HepG2 (cell line): ENCODE data around the gene CD6. TPM values are rescaled to one million over a fixed set of nuclear protein-coding genes. Genes with fewer than 3 reads are reported as not detected.

Experiments
- ATAC-seq: fragments of 200-7000 bp; cut with Tn5 transposase; 3 replicates; pipeline ENCODE4 v1.9.1; 2020; ENCODE audit warnings: mild to moderate bottlenecking, moderate library complexity
- BruUV-seq: library from RNA; stranded (reverse); fragments of 400-500 nt; replicated peaks from 2 replicates; lab custom pipeline; 2021; lab: Mats Ljungman, UMichigan
- CTCF ChIA-PET: fragments of 300-600 bp; formaldehyde crosslinking; extraction: SDS; loops from one replicate; lab custom pipeline; 2021; ENCODE audit warnings: low total read pairs, inconsistent platforms, low intra/inter-chr PET ratio; lab: Yijun Ruan, JAX
- POLR2A ChIA-PET: fragments of 350-600 bp; sonication (Branson Sonifier 250); formaldehyde crosslinking; loops from one replicate; lab custom pipeline; 2020; ENCODE audit warnings: antibody characterized with exemption, inconsistent platforms; lab: Yijun Ruan, JAX
- DNase-seq: peaks from one replicate; pipeline ENCODE4 v3.0.0-alpha.2; 2015; ENCODE audit warnings: low spot score
- FAIRE-seq: peaks from 3 replicates; lab custom pipeline; 2011; peaks lifted over from hg19 to GRCh38; lab: Jason Lieb, UNC
- H2AFZ ChIP-seq: one replicate; pipeline ENCODE4 v1.6.1; 2011; ENCODE audit warnings: low read length, inconsistent platforms
- H3K27ac ChIP-seq: fragments of 300-600 bp; 3 replicates; pipeline ENCODE4 v1.8.0; 2011; ENCODE audit warnings: mixed run types, mild to moderate bottlenecking, mixed read lengths, low read length, inconsistent platforms; ENCODE audit not compliant: insufficient read depth; ENCODE audit errors: extremely low read length
- H3K27me3 ChIP-seq, 2 experiments: fragments of 200-600 bp in 1 of 2; 2 replicates in 1 of 2; 3 replicates in 1 of 2; pipeline versions ENCODE4 v1.6.0 to v1.8.0; 2011; ENCODE audit warnings: low read length in 2 of 2, mild to moderate bottlenecking in 2 of 2, moderate library complexity in 2 of 2, inconsistent platforms in 1 of 2; ENCODE audit not compliant: insufficient read depth in 2 of 2, control insufficient read depth in 1 of 2
- H3K36me3 ChIP-seq, 2 experiments: fragments of 200-600 bp in 1 of 2; replicated peaks in 1 of 2; 2 replicates in 1 of 2; 3 replicates in 1 of 2; pipeline versions ENCODE4 v1.5.1 to v1.8.0; 2011; ENCODE audit warnings: low read length in 2 of 2, inconsistent platforms in 1 of 2; ENCODE audit not compliant: insufficient read depth in 2 of 2, control insufficient read depth in 1 of 2
- H3K4me1 ChIP-seq: 2 replicates; pipeline ENCODE4 v1.5.1; 2012; ENCODE audit warnings: low read length, inconsistent platforms; ENCODE audit not compliant: insufficient read depth
- H3K4me2 ChIP-seq: 2 replicates; pipeline ENCODE4 v1.6.0; 2011; ENCODE audit warnings: low read depth, low read length, inconsistent platforms
- H3K4me3 ChIP-seq, 3 experiments: fragments of 200-600 bp in 1 of 3; sonication (generic), shearing (Covaris generic) in 1 of 3; replicated peaks in 1 of 3; 2 replicates each; pipeline ENCODE4 v1.5.1; 2011 to 2016; ENCODE audit warnings: low read length in 3 of 3, inconsistent platforms in 2 of 3, low read depth in 2 of 3, mild to moderate bottlenecking in 2 of 3, control low read depth in 1 of 3, mixed read lengths in 1 of 3; ENCODE audit not compliant: insufficient read depth in 1 of 3
- H3K79me2 ChIP-seq: one replicate; pipeline ENCODE4 v1.6.1; 2011; ENCODE audit warnings: low read length, inconsistent platforms; ENCODE audit not compliant: insufficient read depth
- H3K9ac ChIP-seq: 2 replicates; pipeline ENCODE4 v1.6.0; 2011; ENCODE audit warnings: mild to moderate bottlenecking, low read depth, low read length, inconsistent platforms; ENCODE audit not compliant: insufficient read depth
- H3K9me3 ChIP-seq: 2 replicates; pipeline ENCODE4 v1.5.1; 2012; ENCODE audit warnings: mild to moderate bottlenecking, low read length
- H4K20me1 ChIP-seq: 2 replicates; pipeline ENCODE4 v1.6.0; 2011; ENCODE audit warnings: inconsistent platforms, mild to moderate bottlenecking, low read length, moderate library complexity; ENCODE audit not compliant: insufficient read depth
- ATRX ChIP-seq: sonication (generic); formaldehyde crosslinking; IDR thresholded peaks from 2 replicates; pipeline ENCODE4 v1.4.0; 2020; ENCODE audit warnings: missing genetic modification reagents, borderline replicate concordance
- CCDC6 ChIP-seq: sonication (generic); formaldehyde crosslinking; IDR thresholded peaks from 2 replicates; pipeline ENCODE4 v1.8.1; 2022; ENCODE audit warnings: mild to moderate bottlenecking, missing genetic modification reagents, moderate library complexity
- E2F5 ChIP-seq: sonication (generic); formaldehyde crosslinking; conservative IDR thresholded peaks from 2 replicates; pipeline ENCODE4 v1.4.0; 2020; ENCODE audit warnings: missing genetic modification reagents
- NFE2 ChIP-seq: sonication (generic); formaldehyde crosslinking; IDR thresholded peaks from 2 replicates; pipeline ENCODE4 v1.4.0; 2020; ENCODE audit warnings: missing genetic modification reagents
- PCBP1 ChIP-seq: fragments of 200-400 bp; formaldehyde crosslinking; IDR thresholded peaks from 2 replicates; pipeline ENCODE4 v1.6.1; 2017; ENCODE audit warnings: mild to moderate bottlenecking, low read depth, low read length, borderline replicate concordance
- ZBTB37 ChIP-seq: sonication (generic); formaldehyde crosslinking; IDR thresholded peaks from 2 replicates; pipeline ENCODE4 v1.4.0; 2020; ENCODE audit warnings: mild to moderate bottlenecking, missing genetic modification reagents
- ZNF562 ChIP-seq: sonication (generic); formaldehyde crosslinking; IDR thresholded peaks from 2 replicates; pipeline ENCODE4 v1.8.0; 2022; ENCODE audit warnings: missing genetic modification reagents, borderline replicate concordance
- ZNF768 ChIP-seq: sonication (generic); formaldehyde crosslinking; IDR thresholded peaks from 2 replicates; pipeline ENCODE4 v1.4.0; 2020; ENCODE audit warnings: missing genetic modification reagents
- WGBS: methylation state at CpG from one replicate; pipeline ENCODE4 v1.1.6; 2017; ENCODE audit warnings: low lambda C conversion rate; 5-methylcytosine and 5-hydroxymethylcytosine counted together
- in situ Hi-C: cut with HindIII; loops from 2 replicates; pipeline ENCODE4 v1.10.0; 2017; ENCODE audit warnings: low pct_unique_long_range_greater_than_20kb; ENCODE audit not compliant: extremely low pct_ligation_motif_present
- intact Hi-C: fragments of 100-400 bp; cut with micrococcal nuclease; formaldehyde crosslinking; loops from one replicate; pipeline ENCODE4 v1.10.0; 2022; ENCODE audit not compliant: unreplicated experiment
- polyA plus RNA-seq, 8 experiments: library from polyadenylated mRNA; depleted of rRNA in 3 of 8; stranded (reverse) in 7 of 8; unstranded in 1 of 8; fragments of >200 nt; fragmentation: Illumina TruSeq in 4 of 8; extraction: Trizol in 4 of 8; gene quantifications; 2 replicates each; pipeline versions ENCODE4 v1.2.1 to v1.2.3, GENCODE V29; 2011 to 2016; ENCODE audit warnings: low read depth in 4 of 8, missing spikeins in 1 of 8, mixed read lengths in 1 of 8; ENCODE audit not compliant: insufficient read depth in 1 of 8
- total RNA-seq, 5 experiments: library from RNA; depleted of rRNA; stranded (reverse); fragments of >200 nt; fragmentation: Illumina TruSeq; extraction: Trizol; gene quantifications; 2 replicates each; pipeline ENCODE4 v1.2.3, GENCODE V29; 2016; ENCODE audit warnings: low read depth in 1 of 5
- TF ChIP-seq, protein P1 (sequence below): sonication (generic); formaldehyde crosslinking; IDR thresholded peaks from 2 replicates; pipeline ENCODE4; 2020; ENCODE audit warnings: missing genetic modification reagents, mild to moderate bottlenecking, borderline replicate concordance

The CD6 gene
- total and polyA plus RNA-seq, 2 of the 13 experiments (the other 11 are each of a cell fraction or from before 2014, with no cell fraction given) = not detected

DNA sequence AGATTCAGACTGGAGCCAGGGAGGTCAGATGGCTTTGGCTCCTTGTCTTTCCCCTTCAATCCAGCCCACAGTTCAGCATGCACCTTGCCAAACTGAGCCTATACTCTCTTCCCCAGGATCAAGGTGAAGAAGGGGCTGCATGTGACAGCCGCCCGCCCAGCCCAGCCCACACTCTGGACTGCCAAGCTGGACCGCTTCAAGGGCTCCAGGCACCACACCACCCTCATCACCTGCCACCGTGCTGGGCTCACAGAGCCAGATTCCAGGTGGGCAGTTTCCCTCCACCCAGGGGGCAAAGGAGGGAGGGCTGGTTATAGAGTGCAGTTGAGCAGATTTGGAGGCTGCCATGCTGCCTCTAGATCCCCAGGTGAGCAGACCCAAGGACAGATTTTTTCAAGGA is 41.1 kb upstream of the CD6 start (continued):
- TF ChIP-seq, protein P1, sequence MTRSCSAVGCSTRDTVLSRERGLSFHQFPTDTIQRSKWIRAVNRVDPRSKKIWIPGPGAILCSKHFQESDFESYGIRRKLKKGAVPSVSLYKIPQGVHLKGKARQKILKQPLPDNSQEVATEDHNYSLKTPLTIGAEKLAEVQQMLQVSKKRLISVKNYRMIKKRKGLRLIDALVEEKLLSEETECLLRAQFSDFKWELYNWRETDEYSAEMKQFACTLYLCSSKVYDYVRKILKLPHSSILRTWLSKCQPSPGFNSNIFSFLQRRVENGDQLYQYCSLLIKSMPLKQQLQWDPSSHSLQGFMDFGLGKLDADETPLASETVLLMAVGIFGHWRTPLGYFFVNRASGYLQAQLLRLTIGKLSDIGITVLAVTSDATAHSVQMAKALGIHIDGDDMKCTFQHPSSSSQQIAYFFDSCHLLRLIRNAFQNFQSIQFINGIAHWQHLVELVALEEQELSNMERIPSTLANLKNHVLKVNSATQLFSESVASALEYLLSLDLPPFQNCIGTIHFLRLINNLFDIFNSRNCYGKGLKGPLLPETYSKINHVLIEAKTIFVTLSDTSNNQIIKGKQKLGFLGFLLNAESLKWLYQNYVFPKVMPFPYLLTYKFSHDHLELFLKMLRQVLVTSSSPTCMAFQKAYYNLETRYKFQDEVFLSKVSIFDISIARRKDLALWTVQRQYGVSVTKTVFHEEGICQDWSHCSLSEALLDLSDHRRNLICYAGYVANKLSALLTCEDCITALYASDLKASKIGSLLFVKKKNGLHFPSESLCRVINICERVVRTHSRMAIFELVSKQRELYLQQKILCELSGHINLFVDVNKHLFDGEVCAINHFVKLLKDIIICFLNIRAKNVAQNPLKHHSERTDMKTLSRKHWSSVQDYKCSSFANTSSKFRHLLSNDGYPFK (CRISPR knock-in tag) = no peak
- no peak for TF ChIP-seq E2F5 (CRISPR knock-in tag)
- TF ChIP-seq PCBP1 = no peak
- no peak for TF ChIP-seq ZNF562
- TF ChIP-seq CCDC6 = no peak

DNA sequence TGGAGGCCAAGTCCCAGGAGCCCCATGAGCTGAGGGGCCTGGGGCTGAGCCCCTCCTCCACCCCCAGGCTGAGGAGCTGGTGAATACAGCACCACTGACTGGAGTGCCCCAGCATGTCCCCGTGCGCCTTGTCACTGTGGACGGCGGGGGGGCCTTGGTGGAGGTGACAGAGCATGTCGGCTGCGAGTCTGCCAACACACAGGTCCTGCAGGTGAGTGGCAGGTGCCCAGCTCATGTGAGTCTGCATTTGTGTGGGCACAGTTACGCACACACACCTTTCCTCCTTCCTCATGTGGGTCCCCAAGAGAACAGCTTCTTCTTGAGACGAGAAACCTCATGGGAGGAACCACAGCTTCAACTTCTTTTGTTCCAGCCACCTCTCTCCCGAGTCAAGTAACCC is 39.6 kb upstream of the CD6 start:
- in situ Hi-C loops = no loop called here

More for the DNA sequence above, 39.6 kb upstream of the CD6 start:
- ChIA-PET POLR2A (no interaction called here), CTCF (no interaction called here)
- no TSS peak for BruUV-seq
- intact Hi-C loops = no loop called here
- DNase-seq = no peak
- no peak overlapping the region for H3K27ac ChIP-seq
- ATAC-seq = no peak
- 96% methylated on average over 3 of the region's 9 CpGs for WGBS
- peaks cover 10% of the 10 kb centered on the region for H3K4me1 ChIP-seq
- no peak for FAIRE-seq
- peaks cover 3 to 4% of the 10 kb centered on the region in 2 experiments; a peak in 3 of 5 replicates for H3K36me3 ChIP-seq
- H3K4me2 ChIP-seq = no peak overlapping the region
- H3K27me3 ChIP-seq = no peaks in the 10 kb centered on the region
- no peak overlapping the region for H3K9ac ChIP-seq
- no peaks in the 10 kb centered on the region for H3K79me2 ChIP-seq
- no peak overlapping the region for H2AFZ ChIP-seq
- no peak for TF ChIP-seq ATRX
- no peak for TF ChIP-seq ZNF768 (CRISPR knock-in tag)
- TF ChIP-seq NFE2 (CRISPR knock-in tag) = no peak
- TF ChIP-seq ZBTB37 (CRISPR knock-in tag) = no peak
- H3K4me3 ChIP-seq = no peak overlapping the region
- no peaks in the 10 kb centered on the region for H4K20me1 ChIP-seq
- no peaks in the 10 kb centered on the region for H3K9me3 ChIP-seq
